Lower leg skin (tissue), 4 donors: ENCODE measurements around the gene P2RY4. TPM values are rescaled to one million over a fixed set of nuclear protein-coding genes. Genes with fewer than 3 reads are reported as not detected.

ENCODE experiments used
- DNase-seq, 2 donors: peaks; one replicate each; pipeline ENCODE4 v3.0.0-alpha.2; 2019; ENCODE audit warnings: low spot score in 2 of 2
- H3K4me3 ChIP-seq: fragments of 200-600 bp; sonication (generic); 2 replicates; pipeline ENCODE4 v1.5.1; 2017; ENCODE audit warnings: mild to moderate bottlenecking, low read depth; ENCODE audit not compliant: poor library complexity, severe bottlenecking
- POLR2A ChIP-seq, 2 donors: fragments of 450-650 bp; IDR thresholded peaks; one replicate each; pipeline ENCODE4 v1.6.1; 2016 to 2017; ENCODE audit warnings: antibody characterized with exemption in 2 of 2, mild to moderate bottlenecking in 1 of 2, moderate library complexity in 1 of 2
- WGBS, 2 donors: methylation state at CpG; one replicate each; pipeline ENCODE4 v1.1.5; 2018; 5-methylcytosine and 5-hydroxymethylcytosine counted together
- intact Hi-C: fragments of 100-400 bp; cut with DNase I; formaldehyde crosslinking; loops from one replicate; pipeline ENCODE4 v1.15.0; 2023; ENCODE audit warnings: low total_unique reads
- total RNA-seq, 4 donors: library from RNA; depleted of rRNA; stranded (reverse); fragments of >200 nt; gene quantifications; one replicate each; pipeline ENCODE4 v1.1.0, GENCODE V29; 2016
- TF ChIP-seq, protein P1 (sequence below), 3 donors: fragments of 450-650 bp; IDR thresholded peaks; one replicate each; pipeline ENCODE4 v1.5.1; 2016; ENCODE audit warnings: antibody characterized with exemption in 3 of 3, mild to moderate bottlenecking in 3 of 3, moderate library complexity in 2 of 3

The P2RY4 gene
- total RNA-seq, 4 donors from 2014 or later, result 0.30 to 7.4 (median 3.9) TPM

DNA sequence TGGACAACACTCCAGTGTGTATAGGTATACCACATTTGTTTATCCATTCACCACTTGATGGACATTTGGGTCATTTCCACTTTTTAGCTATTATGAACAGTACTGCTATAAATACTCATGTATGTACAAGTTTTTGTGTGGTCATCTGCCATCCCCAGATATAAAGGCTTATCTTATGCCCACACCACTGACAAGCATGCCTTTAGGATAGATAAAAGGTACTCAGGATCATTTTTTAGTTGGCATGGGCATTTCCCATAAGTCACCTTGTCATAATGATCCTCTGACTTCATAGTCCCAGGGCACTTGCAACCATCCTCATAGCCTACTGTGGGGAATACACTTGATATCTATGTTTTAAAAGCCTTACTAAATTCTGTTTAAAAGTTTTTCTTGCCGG is 19.3 kb downstream of the P2RY4 start:
- intact Hi-C loops, result no loop called here
- no peak for DNase-seq
- TF ChIP-seq, protein P1, sequence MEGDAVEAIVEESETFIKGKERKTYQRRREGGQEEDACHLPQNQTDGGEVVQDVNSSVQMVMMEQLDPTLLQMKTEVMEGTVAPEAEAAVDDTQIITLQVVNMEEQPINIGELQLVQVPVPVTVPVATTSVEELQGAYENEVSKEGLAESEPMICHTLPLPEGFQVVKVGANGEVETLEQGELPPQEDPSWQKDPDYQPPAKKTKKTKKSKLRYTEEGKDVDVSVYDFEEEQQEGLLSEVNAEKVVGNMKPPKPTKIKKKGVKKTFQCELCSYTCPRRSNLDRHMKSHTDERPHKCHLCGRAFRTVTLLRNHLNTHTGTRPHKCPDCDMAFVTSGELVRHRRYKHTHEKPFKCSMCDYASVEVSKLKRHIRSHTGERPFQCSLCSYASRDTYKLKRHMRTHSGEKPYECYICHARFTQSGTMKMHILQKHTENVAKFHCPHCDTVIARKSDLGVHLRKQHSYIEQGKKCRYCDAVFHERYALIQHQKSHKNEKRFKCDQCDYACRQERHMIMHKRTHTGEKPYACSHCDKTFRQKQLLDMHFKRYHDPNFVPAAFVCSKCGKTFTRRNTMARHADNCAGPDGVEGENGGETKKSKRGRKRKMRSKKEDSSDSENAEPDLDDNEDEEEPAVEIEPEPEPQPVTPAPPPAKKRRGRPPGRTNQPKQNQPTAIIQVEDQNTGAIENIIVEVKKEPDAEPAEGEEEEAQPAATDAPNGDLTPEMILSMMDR (IDR thresholded peaks at IDR 0.05), result no peak
- TF ChIP-seq POLR2A (IDR thresholded peaks at IDR 0.05), result no peak
- 88 to 100% methylated on average over 1 of the region's 1 CpG for WGBS, 2 donors
- no peak overlapping the region for H3K4me3 ChIP-seq

DNA sequence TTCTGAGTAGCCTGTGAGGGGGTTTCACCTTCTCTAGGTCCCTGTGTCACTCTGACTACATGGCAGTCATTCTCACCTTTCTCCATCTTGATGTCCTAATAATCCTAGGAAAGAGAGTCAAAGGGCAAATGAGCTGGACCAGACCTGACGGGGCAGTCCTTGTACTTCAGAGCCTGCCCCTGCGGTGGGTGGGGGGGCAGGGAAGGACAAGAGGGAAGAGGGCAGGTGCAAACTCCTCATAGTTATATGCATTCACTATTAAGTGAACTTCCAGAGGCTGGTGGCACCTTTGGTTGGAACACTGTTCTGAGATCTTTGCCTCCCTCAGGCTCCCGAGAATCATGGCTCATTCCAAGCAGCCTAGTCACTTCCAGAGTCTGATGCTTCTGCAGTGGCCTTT is 25.6 kb downstream of the P2RY4 start, which contains the start of gene AWAT1:
TSS of gene AWAT1 (plus strand) at position 301 of the 400 bp plus-strand sequence. CDS start at position 342, 41 bp downstream.
- TF ChIP-seq, protein P1 (IDR thresholded peaks at IDR 0.05), result no peak
- no peak for TF ChIP-seq POLR2A (IDR thresholded peaks at IDR 0.05)
- no peak within 1 kb of the TSS for H3K4me3 ChIP-seq
- intact Hi-C loops, result no loop called here
- 81 to 94% methylated on average over 3 of the region's 3 CpGs for WGBS, 2 donors
- DNase-seq, result no peak

- 67 to 68% methylated on average over 4 of the region's 4 CpGs for WGBS, 2 donors
- no peak for DNase-seq
- no peak overlapping the region for H3K4me3 ChIP-seq
- TF ChIP-seq, protein P1 (IDR thresholded peaks at IDR 0.05), result no peak
- TF ChIP-seq POLR2A (IDR thresholded peaks at IDR 0.05), result no peak
- intact Hi-C loops, result no loop called here
Measured at GRCh38 chrX:70231666-70232065, 28.3 kb downstream of the P2RY4 start.

DNA sequence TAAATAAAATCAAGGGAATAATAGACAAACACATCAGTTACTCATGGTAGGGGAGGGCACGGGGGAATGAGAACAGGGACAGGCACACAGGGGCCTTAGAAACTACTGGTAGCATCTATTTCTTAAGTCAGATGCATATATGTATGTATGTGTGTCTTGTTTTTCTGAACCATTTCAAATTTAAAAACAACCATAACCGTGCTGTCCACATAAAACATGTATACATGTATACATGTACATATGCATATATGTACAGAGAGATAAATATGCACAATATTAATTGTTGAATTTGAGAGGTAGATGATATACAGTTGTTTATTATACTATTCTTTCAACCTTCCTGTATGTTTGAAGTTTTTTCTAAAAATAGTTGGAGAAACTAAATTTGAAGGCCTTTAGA is 33.3 kb downstream of the P2RY4 start:
- H3K4me3 ChIP-seq, result no peak overlapping the region
- intact Hi-C loops, result no loop called here
- 53 to 90% methylated on average over 2 of the region's 2 CpGs for WGBS, 2 donors
- DNase-seq, result no peak
- TF ChIP-seq, protein P1 (IDR thresholded peaks at IDR 0.05), result no peak

DNA sequence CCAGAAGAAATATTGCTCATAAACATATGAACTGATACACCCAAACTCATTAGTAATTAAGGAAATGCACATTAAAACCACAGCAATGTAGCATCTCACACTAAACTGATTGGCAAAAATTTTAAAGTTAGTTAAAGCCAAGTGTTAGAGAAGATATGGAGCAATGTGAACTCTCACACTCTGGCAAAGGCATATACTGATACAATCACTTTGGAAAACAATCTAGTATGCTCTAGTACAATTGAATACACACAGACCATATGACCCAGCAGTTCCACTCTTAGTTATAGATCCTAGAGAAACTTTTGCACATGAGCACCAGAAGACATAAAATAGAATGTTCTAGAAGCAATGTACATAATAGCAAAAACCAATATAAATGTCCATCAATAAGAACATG is 34.0 kb downstream of the P2RY4 start:
- DNase-seq, result no peak
- TF ChIP-seq POLR2A (IDR thresholded peaks at IDR 0.05), result no peak
- TF ChIP-seq, protein P1 (IDR thresholded peaks at IDR 0.05), result no peak
- intact Hi-C loops, result no loop called here
- no peak overlapping the region for H3K4me3 ChIP-seq
